Endothelial cell of umbilical vein (primary cell): ENCODE results near the gene HOMER1. TPM values are rescaled to one million over a fixed set of nuclear protein-coding genes. Genes with fewer than 3 reads are reported as not detected.

ENCODE experiments used
- BruUV-seq: library from RNA; stranded (reverse); fragments of 400-500 nt; replicated peaks from 2 replicates; lab custom pipeline; 2021; lab: Mats Ljungman, UMichigan
- CTCF ChIA-PET: fragments of 300-600, 350-600 bp; sonication (Branson Sonifier 250); formaldehyde crosslinking; loops from one replicate; lab custom pipeline; 2021; ENCODE audit warnings: antibody characterized with exemption, inconsistent platforms; lab: Charles Lee
- POLR2A ChIA-PET: fragments of 300-600, 350-600 bp; sonication (Branson Sonifier 250); formaldehyde crosslinking; loops from one replicate; lab custom pipeline; 2021; ENCODE audit warnings: antibody characterized with exemption, inconsistent platforms; lab: Charles Lee
- DNase-seq: peaks from one replicate; pipeline ENCODE4 v3.0.0-alpha.2; 2011; ENCODE audit warnings: low read depth, low spot score
- FAIRE-seq: peaks from 2 replicates; lab custom pipeline; 2011; peaks lifted over from hg19 to GRCh38; lab: Jason Lieb, UNC
- H2AFZ ChIP-seq: 2 replicates; pipeline ENCODE4 v1.6.0; 2012; ENCODE audit warnings: low read depth, low read length, control low read depth, inconsistent platforms
- H3K27ac ChIP-seq: 2 replicates; pipeline ENCODE4 v1.5.1; 2011; ENCODE audit warnings: low read depth, mild to moderate bottlenecking, control low read depth, low read length, moderate library complexity; ENCODE audit not compliant: insufficient read depth
- H3K27me3 ChIP-seq, 2 experiments: 2 replicates each; pipeline versions ENCODE4 v1.6.0 to v1.6.1; 2011; ENCODE audit warnings: low read length in 2 of 2, mixed read lengths in 1 of 2; ENCODE audit not compliant: control insufficient read depth in 2 of 2, insufficient read depth in 2 of 2
- H3K36me3 ChIP-seq, 2 experiments: 2 replicates in 1 of 2; 3 replicates in 1 of 2; pipeline ENCODE4 v1.5.1; 2011; ENCODE audit warnings: low read length in 2 of 2, mild to moderate bottlenecking in 1 of 2, moderate library complexity in 1 of 2; ENCODE audit not compliant: control insufficient read depth in 2 of 2, insufficient read depth in 2 of 2; ENCODE audit errors: extremely low read depth in 1 of 2
- H3K4me1 ChIP-seq: 3 replicates; pipeline ENCODE4 v1.5.1; 2011; ENCODE audit warnings: mild to moderate bottlenecking, low read length; ENCODE audit not compliant: control insufficient read depth, insufficient read depth; ENCODE audit errors: extremely low read depth
- H3K4me2 ChIP-seq: 2 replicates; pipeline ENCODE4 v1.6.1; 2011; ENCODE audit warnings: low read length, control low read depth, mixed read lengths; ENCODE audit not compliant: insufficient read depth
- H3K4me3 ChIP-seq, 3 experiments: fragments of 200-600 bp in 1 of 3; sonication (generic), shearing (Covaris generic) in 1 of 3; replicated peaks in 1 of 3; 2 replicates each; pipeline ENCODE4 v1.5.1; 2011 to 2016; ENCODE audit warnings: control low read depth in 3 of 3, low read length in 3 of 3, mild to moderate bottlenecking in 2 of 3, inconsistent platforms in 1 of 3, low read depth in 1 of 3, moderate library complexity in 1 of 3; ENCODE audit not compliant: insufficient read depth in 1 of 3
- H3K79me2 ChIP-seq: 2 replicates; pipeline ENCODE4 v1.6.0; 2012; ENCODE audit warnings: low read length, inconsistent platforms; ENCODE audit not compliant: control insufficient read depth, insufficient read depth
- H3K9ac ChIP-seq: replicated peaks from 2 replicates; pipeline ENCODE3; 2011; ENCODE audit warnings: low read length, control low read depth; ENCODE audit not compliant: insufficient read depth; ENCODE audit errors: extremely low read depth
- H3K9me1 ChIP-seq: replicated peaks from 3 replicates; pipeline ENCODE4 v1.6.0; 2011; ENCODE audit warnings: mild to moderate bottlenecking, low read length; ENCODE audit not compliant: control insufficient read depth, insufficient read depth; ENCODE audit errors: extremely low read depth
- H3K9me3 ChIP-seq: replicated peaks from 2 replicates; pipeline ENCODE4 v1.5.1; 2012; ENCODE audit warnings: low read length, inconsistent platforms; ENCODE audit not compliant: control insufficient read depth, insufficient read depth
- H4K20me1 ChIP-seq: replicated peaks from 2 replicates; pipeline ENCODE3; 2011; ENCODE audit warnings: mild to moderate bottlenecking, low read length; ENCODE audit not compliant: control insufficient read depth, insufficient read depth; ENCODE audit errors: extremely low read depth
- CTCF ChIP-seq, 2 donors: IDR thresholded peaks; 1 replicate in 1 of 2; 2 replicates in 1 of 2; pipeline ENCODE4 v1.5.1; 2011; ENCODE audit warnings: low read length in 2 of 2, mild to moderate bottlenecking in 2 of 2, moderate library complexity in 2 of 2, control low read depth in 1 of 2, inconsistent platforms in 1 of 2, low read depth in 1 of 2; ENCODE audit not compliant: insufficient read depth in 1 of 2; ENCODE audit errors: extremely low read depth in 1 of 2
- EZH2 ChIP-seq: IDR thresholded peaks from 2 replicates; pipeline ENCODE4 v1.6.1; 2012; ENCODE audit warnings: borderline replicate concordance, low read depth, mild to moderate bottlenecking, moderate library complexity, low read length, inconsistent platforms; ENCODE audit not compliant: severe bottlenecking
- FOS ChIP-seq: IDR thresholded peaks from 2 replicates; pipeline ENCODE4 v1.6.1; 2011; ENCODE audit warnings: mild to moderate bottlenecking, low read length, moderate library complexity, borderline replicate concordance; ENCODE audit not compliant: insufficient read depth
- GATA2 ChIP-seq: IDR thresholded peaks from 2 replicates; pipeline ENCODE4 v1.7.0; 2011; ENCODE audit warnings: low read depth, mild to moderate bottlenecking, moderate library complexity, mixed read lengths, low read length; ENCODE audit not compliant: insufficient read length, insufficient read depth
- JUN ChIP-seq: IDR thresholded peaks from 2 replicates; pipeline ENCODE4 v1.6.1; 2011; ENCODE audit warnings: borderline replicate concordance, low read depth; ENCODE audit not compliant: insufficient read length, insufficient read depth
- MYC ChIP-seq: IDR thresholded peaks from one replicate; pipeline ENCODE4 v1.6.1; 2011; ENCODE audit warnings: mild to moderate bottlenecking, low read depth, low read length
- POLR2A ChIP-seq: IDR thresholded peaks from 2 replicates; pipeline ENCODE4 v1.6.1; 2012; ENCODE audit warnings: low read depth, mild to moderate bottlenecking, control low read depth, low read length
- POLR2AphosphoS5 ChIP-seq: IDR thresholded peaks from 2 replicates; pipeline ENCODE4 v1.6.1; 2012; ENCODE audit warnings: low read depth, mild to moderate bottlenecking, control low read depth, low read length, moderate library complexity; ENCODE audit not compliant: insufficient read depth
- dilution Hi-C: fragments of 300-500 bp; cut with MboI; formaldehyde crosslinking; loops from one replicate; pipeline ENCODE4 v1.15.0; 2019; ENCODE audit warnings: low sequenced_read_pairs; ENCODE audit not compliant: extremely low pct_ligation_motif_present
- intact Hi-C: fragments of 100-400 bp; cut with micrococcal nuclease; formaldehyde crosslinking; loops from one replicate; pipeline ENCODE4 v1.10.0; 2022
- polyA plus RNA-seq, 4 experiments: library from polyadenylated mRNA; depleted of rRNA in 3 of 4; stranded (reverse) in 3 of 4; unstranded in 1 of 4; fragments of >200 nt; gene quantifications; 2 replicates each; pipeline versions ENCODE4 v1.2.1 to v1.2.3, GENCODE V29; 2011 to 2012; ENCODE audit warnings: missing spikeins in 1 of 4
- total RNA-seq: library from RNA; stranded (reverse); gene quantifications from 2 replicates; pipeline ENCODE4 v1.2.3, GENCODE V29; 2021
- TF ChIP-seq, protein P1 (sequence below): IDR thresholded peaks from 2 replicates; pipeline ENCODE4 v1.6.1; 2011; ENCODE audit not compliant: insufficient read depth, insufficient read length

HOMER1 gene
- total and polyA plus RNA-seq, 2 donors (not counting 3 experiments of a cell fraction or from before 2014, with no cell fraction given), result 0.57 to 3.9 TPM

GRCh38 chr5:79420248-79420647, 93.7 kb downstream of the HOMER1 start:
- Histone ChIP-seq H3K79me2 (no peaks in the 10 kb centered on the region), H3K9me1 (no peaks in the 10 kb centered on the region), H3K4me2 (no peak overlapping the region), H3K9me3 (no peaks in the 10 kb centered on the region), H3K27me3 (no peaks in the 10 kb centered on the region), H3K4me3 (no peak overlapping the region), H3K4me1 (no peaks in the 10 kb centered on the region), H3K27ac (no peak overlapping the region), H3K36me3 (no peaks in the 10 kb centered on the region), H4K20me1 (no peaks in the 10 kb centered on the region), H2AFZ (no peak overlapping the region), H3K9ac (no peak overlapping the region)
- CTCF ChIA-PET, result no interaction called here
- FAIRE-seq (no peak), DNase-seq (no peak)
- POLR2A ChIA-PET, result no interaction called here
- dilution Hi-C loops (no loop called here), intact Hi-C loops (no loop called here)
- BruUV-seq, result no TSS peak
- TF ChIP-seq EZH2 (no peak), POLR2A (no peak), CTCF (IDR thresholded peaks at IDR 0.05; ENCODE audit: extremely low read depth in 1 of 2, insufficient read depth in 1 of 2, low read depth in 1 of 2, low read length in 2 of 2) (no peak), GATA2 (no peak), POLR2AphosphoS5 (no peak), JUN (no peak), FOS (no peak), MYC (no peak)
- TF ChIP-seq, protein P1, sequence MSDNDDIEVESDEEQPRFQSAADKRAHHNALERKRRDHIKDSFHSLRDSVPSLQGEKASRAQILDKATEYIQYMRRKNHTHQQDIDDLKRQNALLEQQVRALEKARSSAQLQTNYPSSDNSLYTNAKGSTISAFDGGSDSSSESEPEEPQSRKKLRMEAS, result no peak
